GM19099 (cell line): ENCODE results near the gene RCVRN.

Experiments used
- POLR2A ChIP-seq: IDR thresholded peaks from 3 replicates; pipeline ENCODE4 v1.6.1; 2011; ENCODE audit warnings: low read depth; ENCODE audit not compliant: insufficient read length; ENCODE audit errors: extremely low read depth

Gene RCVRN

GRCh38 chr17:9886141-9886930 lies 18.7 kb downstream of the RCVRN start:
- TF ChIP-seq POLR2A, result no peak

GRCh38 chr17:9883451-9883850 lies 21.6 kb downstream of the RCVRN start:
- TF ChIP-seq POLR2A, result no peak

- TF ChIP-seq POLR2A, result no peak
These were observed 24.5 kb downstream of the RCVRN start for GRCh38 chr17:9880582-9880999.

DNA sequence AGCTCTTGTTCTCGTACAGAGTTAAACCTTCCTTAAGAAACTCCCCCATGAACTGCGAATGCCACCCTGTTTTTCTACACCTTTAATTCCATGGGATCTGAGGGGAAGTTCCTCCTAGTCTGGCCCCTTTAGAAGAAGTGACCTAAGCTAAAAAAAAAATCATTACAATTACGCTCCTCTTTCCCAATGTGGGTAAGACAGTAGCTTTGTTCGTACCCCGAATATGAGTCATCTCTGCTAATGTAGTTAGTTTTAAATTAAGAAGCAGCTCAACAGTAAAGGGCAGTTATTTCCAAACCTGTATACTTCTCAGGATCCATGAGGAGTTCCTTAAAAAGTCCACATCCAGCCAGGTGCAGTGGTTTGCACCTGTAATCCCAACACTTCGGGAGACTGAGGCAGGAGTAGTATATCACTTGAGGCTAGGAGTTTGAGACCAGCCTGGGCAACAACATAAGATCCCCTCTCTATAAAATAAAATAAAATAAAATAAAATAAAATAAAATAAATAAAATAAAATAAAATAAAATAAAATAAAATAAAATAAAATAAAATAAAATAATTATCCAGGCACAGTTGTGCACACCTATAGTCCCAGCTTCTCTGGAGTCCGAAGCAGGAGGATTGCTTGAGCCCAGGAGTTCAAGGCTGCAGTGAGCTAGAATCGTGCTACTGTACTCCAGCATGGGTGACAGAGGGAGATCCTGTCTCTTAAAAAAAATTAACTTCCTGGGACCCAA lies 26.1 kb downstream of the RCVRN start:
- no peak for TF ChIP-seq POLR2A

GRCh38 chr17:9878356-9878755 lies 26.7 kb downstream of the RCVRN start:
- TF ChIP-seq POLR2A, result no peak

DNA sequence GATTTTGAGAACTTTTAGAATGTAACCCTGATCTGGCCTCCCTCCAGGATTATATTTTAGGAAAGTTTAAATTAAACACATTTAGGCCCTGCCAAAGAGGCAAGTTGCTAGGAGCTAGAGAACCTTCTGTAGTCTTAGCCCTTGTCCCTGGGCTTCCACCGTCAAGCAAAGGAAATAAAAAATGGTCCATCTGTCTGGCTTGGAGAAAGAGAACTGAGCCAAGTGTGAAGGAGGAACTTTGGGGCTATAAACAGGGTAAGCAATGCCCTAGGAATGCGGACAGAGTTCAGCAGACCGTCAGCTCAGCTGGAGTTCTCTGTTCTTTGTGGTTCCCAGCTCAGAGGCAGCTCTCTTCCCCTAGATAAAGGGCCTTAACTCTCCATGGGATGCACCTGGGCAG lies 29.6 kb downstream of the RCVRN start:
- no peak for TF ChIP-seq POLR2A

DNA sequence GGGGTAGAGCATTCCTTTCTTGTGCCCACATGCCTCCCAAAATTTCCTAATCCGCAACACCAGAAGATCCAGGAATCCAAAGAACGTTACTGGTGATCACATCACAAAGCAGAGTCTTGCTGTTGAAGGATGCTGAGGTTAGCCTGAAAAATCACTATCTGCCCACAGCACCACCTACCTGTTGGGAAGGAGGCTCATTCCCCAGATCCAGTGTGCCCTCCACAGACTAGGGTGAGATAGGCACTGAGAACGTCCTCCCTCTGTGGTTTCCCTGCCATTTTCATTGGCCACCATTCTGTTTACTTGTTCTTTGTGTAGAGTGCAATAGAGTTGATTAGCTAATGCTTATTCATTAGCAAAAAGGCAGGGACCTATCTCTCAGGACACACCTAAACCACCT lies 30.3 kb downstream of the RCVRN start:
- no peak for TF ChIP-seq POLR2A

DNA sequence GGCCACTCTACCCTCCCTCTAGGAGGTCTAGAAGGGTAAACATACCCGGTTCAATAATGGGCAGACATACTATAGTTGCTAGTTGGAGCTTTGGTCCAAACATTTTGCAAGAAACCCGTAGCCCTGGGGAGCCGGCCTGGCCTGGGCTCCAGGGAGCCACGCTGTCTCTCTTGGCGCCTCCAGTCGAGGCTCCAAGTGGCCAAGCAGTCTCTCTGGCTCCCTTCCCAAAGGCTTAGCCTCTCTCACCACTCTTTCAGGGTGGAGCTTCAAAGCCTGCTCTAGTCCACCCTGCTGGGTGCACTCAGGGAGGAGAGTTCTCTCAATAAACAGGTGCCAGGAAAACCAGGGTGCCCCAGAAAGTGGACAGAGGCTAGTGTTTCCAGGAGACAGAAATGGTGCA lies 32.2 kb downstream of the RCVRN start:
- no peak for TF ChIP-seq POLR2A

GRCh38 chr17:9868552-9868951 lies 36.5 kb downstream of the RCVRN start:
- TF ChIP-seq POLR2A, result no peak

GRCh38 chr17:9865586-9865985 lies 39.5 kb downstream of the RCVRN start:
- no peak for TF ChIP-seq POLR2A

DNA sequence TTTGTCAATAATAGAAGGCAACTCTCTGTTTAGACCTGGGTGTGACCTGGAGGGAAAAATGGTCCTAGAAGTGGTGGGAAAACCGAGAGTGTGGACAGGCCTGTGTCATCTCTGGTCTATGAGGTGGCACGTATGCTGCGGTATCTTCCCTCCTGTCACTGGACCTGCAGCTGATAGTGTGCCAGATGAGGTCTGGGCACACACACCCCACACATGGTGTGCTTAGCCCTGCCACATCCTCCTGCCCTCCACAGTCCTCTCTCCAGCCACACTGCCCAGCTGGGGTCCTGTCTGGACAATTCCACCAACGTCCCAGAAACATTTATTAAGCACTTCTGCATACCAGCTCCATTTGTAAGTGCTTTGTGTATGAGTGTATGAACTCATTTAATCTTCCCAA lies 42.1 kb downstream of the RCVRN start:
- no peak for TF ChIP-seq POLR2A

DNA sequence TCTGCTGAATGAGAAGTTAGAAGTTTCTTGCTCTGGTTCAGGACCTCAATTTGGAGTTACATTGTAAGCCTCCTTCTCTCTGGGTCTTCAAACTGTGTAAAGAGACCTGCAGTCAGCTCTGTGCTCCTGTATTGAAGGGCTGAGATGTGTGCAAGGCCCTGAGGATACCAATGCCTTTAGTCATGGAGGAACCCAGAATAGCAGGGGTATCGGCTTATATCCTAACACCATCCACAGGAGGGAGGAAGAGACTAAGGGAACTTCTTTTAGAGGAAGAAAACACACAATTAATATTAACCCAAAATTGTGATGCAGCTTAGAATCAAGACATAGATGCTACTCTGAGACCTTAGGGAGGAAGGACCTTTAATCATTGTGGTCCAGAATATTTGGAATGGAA lies 42.9 kb downstream of the RCVRN start:
- TF ChIP-seq POLR2A, result no peak

GRCh38 chr17:9860851-9861250 lies 44.2 kb downstream of the RCVRN start:
- TF ChIP-seq POLR2A, result no peak

DNA sequence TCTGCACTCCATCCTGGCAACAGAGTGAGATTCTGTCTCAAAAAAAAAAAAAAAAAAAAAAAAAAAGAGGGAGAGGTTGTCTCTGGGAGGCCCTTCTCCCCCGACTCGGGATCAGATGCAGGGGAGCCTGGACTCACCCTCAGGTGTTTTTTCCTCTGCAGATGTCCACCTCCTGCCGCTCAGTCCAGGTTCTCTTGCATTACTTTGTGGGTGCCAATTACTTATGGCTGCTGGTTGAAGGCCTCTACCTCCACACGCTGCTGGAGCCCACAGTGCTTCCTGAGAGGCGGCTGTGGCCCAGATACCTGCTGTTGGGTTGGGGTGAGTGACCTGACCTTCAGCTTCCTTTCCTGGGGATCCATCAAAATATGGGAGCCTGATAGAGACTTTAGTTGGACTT lies 45.3 kb downstream of the RCVRN start:
- TF ChIP-seq POLR2A, result no peak

DNA sequence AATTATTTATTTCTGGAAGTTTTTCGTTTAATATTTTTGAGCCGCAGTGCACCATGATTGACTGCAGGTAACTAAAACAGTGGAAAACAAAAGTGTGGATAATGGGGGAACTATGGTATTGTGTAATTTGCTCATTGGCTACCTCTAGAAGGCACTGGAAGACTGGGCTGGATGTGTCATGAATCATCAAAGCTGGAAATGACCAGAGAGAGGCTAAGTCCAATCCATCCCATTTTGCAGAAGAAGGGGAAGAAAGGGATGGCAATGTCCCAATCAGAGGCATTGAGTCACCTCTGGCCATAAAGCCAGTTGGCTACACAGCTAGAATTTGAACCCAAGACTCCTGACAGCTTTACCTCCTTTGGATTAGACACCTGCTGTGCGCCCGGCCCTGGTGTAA lies 50.0 kb downstream of the RCVRN start:
- no peak for TF ChIP-seq POLR2A

DNA sequence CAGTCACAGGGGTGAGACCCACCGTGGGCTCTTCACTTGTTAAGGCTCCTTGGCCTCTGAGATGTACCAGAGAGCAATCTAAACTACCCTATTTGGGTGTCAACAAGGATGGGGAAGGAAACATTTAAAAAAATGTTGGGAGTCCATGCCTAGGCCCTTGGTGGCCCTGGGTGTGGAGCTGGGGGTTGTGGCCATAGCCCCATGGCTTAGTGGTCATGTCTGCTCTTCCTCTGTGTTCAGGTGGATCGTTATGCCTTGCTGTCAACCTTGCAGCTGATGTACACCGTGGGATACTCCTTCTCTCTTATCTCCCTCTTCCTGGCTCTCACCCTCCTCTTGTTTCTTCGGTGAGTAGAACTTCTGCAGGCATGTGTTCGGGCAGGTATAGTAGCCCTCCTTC lies 50.8 kb downstream of the RCVRN start:
- no peak for TF ChIP-seq POLR2A
